K562 (cell line): ENCODE measurements around the gene PRR14. TPM values are rescaled to one million over a fixed set of nuclear protein-coding genes. Genes with fewer than 3 reads are reported as not detected.

ENCODE experiments used
- BRD9 ChIP-seq: fragments of 450-650 bp; IDR thresholded peaks from 2 replicates; pipeline ENCODE4 v1.6.1; 2018; ENCODE audit warnings: low read depth; ENCODE audit not compliant: partially characterized antibody
- COPS2 ChIP-seq: fragments of 450-650 bp; conservative IDR thresholded peaks from 2 replicates; pipeline ENCODE4 v1.6.1; 2016; ENCODE audit warnings: mild to moderate bottlenecking, moderate library complexity
- CSDE1 ChIP-seq, 2 experiments: fragments of 450-650 bp; IDR thresholded peaks; 2 replicates each; pipeline ENCODE4 v1.6.1; 2016; ENCODE audit warnings: mild to moderate bottlenecking in 1 of 2
- DEAF1 ChIP-seq: fragments of 450-650 bp; formaldehyde crosslinking; IDR thresholded peaks from 2 replicates; pipeline ENCODE4 v1.4.0; 2020; ENCODE audit warnings: mild to moderate bottlenecking, moderate library complexity
- E2F5 ChIP-seq: sonication (generic); formaldehyde crosslinking; IDR thresholded peaks from 2 replicates; pipeline ENCODE4 v1.8.0; 2022; ENCODE audit warnings: mild to moderate bottlenecking, missing genetic modification reagents
- GTF2E2 ChIP-seq: fragments of 200-800 bp; sonication (Bioruptor generic); IDR thresholded peaks from 2 replicates; pipeline ENCODE4 v1.6.1; 2016; ENCODE audit warnings: missing genetic modification characterization, missing compliant biosample characterization
- IRF1 ChIP-seq: sonication (generic); formaldehyde crosslinking; IDR thresholded peaks from 2 replicates; pipeline ENCODE4 v1.8.0; 2022; ENCODE audit warnings: missing genetic modification reagents, mild to moderate bottlenecking, borderline replicate concordance
- JUN ChIP-seq, 2 experiments: sonication (generic) in 1 of 2; formaldehyde crosslinking in 1 of 2; IDR thresholded peaks; 2 replicates each; pipeline versions ENCODE4 v1.6.1 to v1.8.0; 2012 to 2022; ENCODE audit warnings: borderline replicate concordance in 2 of 2, mild to moderate bottlenecking in 2 of 2, improper control_type of control experiment in 1 of 2, low read depth in 1 of 2, low read length in 1 of 2, missing genetic modification reagents in 1 of 2
- MLLT1 ChIP-seq, 2 experiments: fragments of 450-650 bp; IDR thresholded peaks; 2 replicates each; pipeline ENCODE4 v1.6.1; 2016
- MTF1 ChIP-seq: fragments of 250-450 bp; sonication (Bioruptor Pico); IDR thresholded peaks from 2 replicates; pipeline ENCODE4 v1.9.0; 2021; ENCODE audit warnings: moderate library complexity, mild to moderate bottlenecking, inconsistent platforms, borderline replicate concordance
- POLR2AphosphoS2 ChIP-seq: IDR thresholded peaks from 2 replicates; pipeline ENCODE4 v1.6.1; 2012; ENCODE audit warnings: low read length, improper control_type of control experiment
- RBM25 ChIP-seq: fragments of 200-400 bp; formaldehyde crosslinking; IDR thresholded peaks from 2 replicates; pipeline ENCODE4 v1.6.1; 2018; ENCODE audit warnings: low read length, low read depth, moderate library complexity; ENCODE audit not compliant: severe bottlenecking
- SRSF9 ChIP-seq: fragments of 200-400 bp; formaldehyde crosslinking; IDR thresholded peaks from 2 replicates; pipeline ENCODE4 v1.6.1; 2017; ENCODE audit warnings: low read depth, low read length, borderline replicate concordance
- ZNF512 ChIP-seq: IDR thresholded peaks from 2 replicates; pipeline ENCODE4 v1.6.1; 2016; ENCODE audit warnings: missing genetic modification characterization, missing compliant biosample characterization
- ZNF766 ChIP-seq: fragments of 200-800 bp; sonication (Bioruptor generic); conservative IDR thresholded peaks from 2 replicates; pipeline ENCODE4 v1.6.1; 2016; ENCODE audit warnings: missing genetic modification characterization, missing compliant biosample characterization
- polyA plus RNA-seq, 8 experiments: library from polyadenylated mRNA; depleted of rRNA in 4 of 8; stranded (reverse) in 5 of 8; unstranded in 3 of 8; fragments of >200 nt; fragmentation: Nextera tagmentation in 2 of 8; fragmentation: Illumina TruSeq in 1 of 8; extraction: Ambion mirVana in 2 of 8; extraction: Trizol in 1 of 8; gene quantifications; 2 replicates each; pipeline versions ENCODE4 v1.2.1 to v1.2.3, GENCODE V29; 2011 to 2014; ENCODE audit warnings: inconsistent platforms in 1 of 8, missing spikeins in 1 of 8
- total RNA-seq, 7 experiments: library from RNA; depleted of rRNA in 6 of 7; stranded (reverse); fragments of >200 nt in 6 of 7; fragmentation: Illumina TruSeq in 2 of 7; extraction: Trizol in 2 of 7; gene quantifications; 2 replicates each; pipeline versions ENCODE4 v1.2.1 to v1.2.3, GENCODE V29; 2011 to 2021; ENCODE audit warnings: low replicate concordance in 1 of 7

PRR14 gene
- total and polyA plus RNA-seq, 9 of the 15 experiments (the other 6 are each of a cell fraction or from before 2014, with no cell fraction given), result 2.2 to 63.1 (median 11.5) TPM

- TF ChIP-seq ZNF512 (no peak), E2F5 (no peak), POLR2AphosphoS2 (no peak), GTF2E2 (tag) (no peak), JUN (IDR thresholded peaks at IDR 0.05; ENCODE audit: borderline replicate concordance, low read depth, low read length) (no peak), JUN (CRISPR knock-in tag; IDR thresholded peaks at IDR 0.05; ENCODE audit: borderline replicate concordance) (no peak), SRSF9 (no peak), BRD9 (no peak), DEAF1 (CRISPR knock-in tag) (no peak), MLLT1 (IDR thresholded peaks at IDR 0.05) (no peak), IRF1 (no peak), COPS2 (no peak), MTF1 (CRISPR knock-in tag) (peak; percentile 39; the same call in 1 of the 2 replicates), ZNF766 (no peak), CSDE1 (IDR thresholded peaks at IDR 0.05) (no peak), RBM25 (no peak)
Measured at GRCh38 chr16:30656974-30657865, 6.5 kb downstream of the PRR14 start (continued).
